Right renal cortex interstitium (tissue), 3 donors: Measurements from ENCODE around the gene C1QC. TPM values are rescaled to one million over a fixed set of nuclear protein-coding genes. Genes with fewer than 3 reads are reported as not detected.
"Not testable (repeated sequence)": the region's sequence is repeated elsewhere in the genome, so short reads cannot be mapped to it uniquely, and the experiment has no call there.

Experiments used
- DNase-seq, 3 donors: peaks; one replicate each; pipeline ENCODE4 v3.0.0-alpha.2; 2013; ENCODE audit warnings: low read depth in 3 of 3, low spot score in 2 of 3
- polyA plus RNA-seq, 3 donors: library from polyadenylated mRNA; unstranded; fragments of 120-200 nt; gene quantifications; one replicate each; pipeline ENCODE4 v1.2.1, GENCODE V29; 2013; ENCODE audit not compliant: insufficient read length in 3 of 3

The C1QC gene
- polyA plus RNA-seq, 3 donors = 8.4 to 13.7 (median 10.9) TPM

DNA sequence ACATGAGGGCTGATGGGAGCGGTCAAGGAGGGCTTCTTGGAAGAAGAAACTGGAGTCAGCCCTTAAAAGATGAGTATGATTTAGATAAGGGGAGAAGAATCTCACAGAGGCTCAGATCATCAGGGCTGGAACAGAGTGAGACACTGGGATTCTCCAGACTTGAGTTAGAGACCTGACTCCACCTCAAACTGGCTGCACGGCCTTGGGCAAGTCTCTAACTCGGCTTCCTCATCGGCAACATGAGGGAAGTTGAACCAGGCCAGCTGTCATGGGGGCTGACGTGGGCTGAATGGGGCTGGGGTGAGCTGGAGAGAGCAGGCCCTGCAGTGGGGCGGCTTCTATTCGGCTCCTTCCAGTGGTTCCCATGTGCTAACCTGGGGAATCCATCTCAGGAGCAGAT is 2.5 kb downstream of the C1QC start:
- no peak for DNase-seq

DNA sequence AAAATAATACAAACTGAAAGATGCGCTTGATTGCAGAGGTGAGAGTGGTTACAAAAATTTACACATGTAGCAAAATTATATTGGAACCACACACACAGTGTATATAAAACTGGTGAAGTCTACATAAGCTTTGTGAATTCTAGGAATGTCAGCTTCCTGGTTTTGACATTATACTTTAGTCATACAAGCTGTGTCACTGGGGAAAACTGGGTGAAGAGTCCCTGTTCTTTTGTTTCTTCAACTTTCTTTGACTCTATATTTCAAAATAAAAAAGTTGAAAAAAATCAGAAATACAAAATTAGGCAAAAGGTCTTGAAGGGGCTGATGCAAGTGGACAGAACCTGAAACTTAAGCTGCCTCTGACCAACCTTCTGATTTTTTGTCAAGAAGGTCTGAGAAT is 3.0 kb downstream of the C1QC start:
- no peak for DNase-seq

DNA sequence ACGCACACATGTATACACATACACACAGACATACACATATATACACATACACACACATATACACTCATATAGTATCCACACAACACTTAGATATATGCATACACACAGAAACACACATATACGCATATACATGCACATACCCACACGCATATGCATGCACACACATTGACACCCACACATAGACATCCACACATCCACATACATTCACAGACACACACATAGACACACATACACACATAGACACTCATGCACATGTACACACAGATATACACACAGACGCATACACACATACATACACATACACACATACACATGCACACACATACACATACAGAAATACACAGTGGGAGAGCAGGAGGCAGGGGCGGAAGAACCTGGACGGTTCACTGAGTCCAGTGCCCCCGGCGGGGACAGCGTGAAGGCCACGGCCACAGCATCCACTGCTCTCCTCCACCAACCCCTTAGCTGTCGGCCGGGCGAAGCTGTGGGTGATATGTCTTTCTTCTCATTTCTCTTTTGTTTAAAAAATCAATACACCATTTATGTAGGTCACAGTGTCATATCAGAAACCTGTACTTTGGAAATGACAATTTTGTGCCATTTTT is 6.8 kb downstream of the C1QC start:
- no peak for DNase-seq

DNA sequence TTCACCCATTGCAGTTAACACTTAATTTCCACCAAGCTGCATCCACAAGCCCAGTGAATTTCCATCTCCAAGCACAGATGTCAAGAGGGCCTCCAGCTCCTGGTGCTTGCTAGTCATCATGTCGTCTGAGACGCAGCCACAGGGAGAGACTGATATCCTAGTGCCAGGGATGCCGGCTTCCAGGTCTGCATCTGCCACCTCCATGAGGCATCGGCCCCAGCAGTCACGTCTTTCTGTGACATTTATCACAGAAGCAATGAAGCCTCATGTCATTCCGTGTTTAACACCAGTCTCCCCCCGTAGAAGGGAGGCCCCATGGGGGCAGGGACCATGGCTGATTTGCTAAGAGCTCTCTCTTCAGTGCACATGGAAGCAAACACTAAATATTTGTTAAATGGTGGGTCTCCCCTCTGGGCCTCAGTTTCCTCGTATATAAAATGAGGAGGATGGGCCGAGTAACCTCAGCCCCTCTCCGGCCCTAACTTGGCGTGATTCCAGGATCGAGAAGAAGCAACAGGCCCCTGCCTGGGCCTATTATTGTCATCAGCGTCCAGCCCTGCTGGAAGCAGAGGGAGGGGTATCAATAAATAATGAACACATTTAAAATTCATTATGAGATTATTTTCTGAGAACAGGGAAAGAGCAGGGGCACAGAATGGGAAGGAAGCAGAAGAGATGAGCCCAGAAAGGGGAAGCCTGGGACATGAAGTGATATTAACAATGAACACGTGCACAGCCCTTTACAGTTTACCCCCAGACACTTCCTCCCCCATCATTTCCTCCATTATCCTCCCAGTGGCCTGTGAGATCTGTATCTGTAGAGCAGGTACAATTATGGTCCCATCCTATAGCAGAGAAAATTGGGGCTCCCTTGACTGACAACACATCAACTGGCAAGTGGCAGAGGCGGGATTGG is 8.8 kb downstream of the C1QC start:
- DNase-seq = no peak

DNA sequence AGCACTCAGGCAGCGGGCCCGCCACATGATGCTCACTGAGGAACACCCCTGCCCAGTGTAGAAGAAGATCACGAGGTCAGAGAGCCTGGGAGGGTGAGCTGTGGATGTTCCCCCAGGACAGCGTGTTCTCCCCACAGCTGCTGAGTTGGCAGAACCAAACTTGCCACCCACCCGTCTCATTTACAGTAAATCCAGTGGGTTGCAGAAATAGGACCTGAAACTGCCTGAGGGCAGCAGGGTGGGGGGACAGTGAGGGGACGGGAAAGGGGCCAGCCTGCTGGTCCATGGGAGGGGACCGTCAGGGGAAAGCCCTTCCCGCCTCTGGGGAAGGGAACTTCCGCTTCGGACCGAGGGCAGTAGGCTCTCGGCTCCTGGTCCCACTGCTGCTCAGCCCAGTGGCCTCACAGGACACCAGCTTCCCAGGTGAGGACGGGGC is 9.5 kb downstream of the C1QC start, which contains the start of gene C1QB:
TSS of gene C1QB (plus strand) at position 356 of the 436 bp plus-strand sequence. CDS start 6,227 bp downstream, outside the sequence.
- DNase-seq = no peak

DNA sequence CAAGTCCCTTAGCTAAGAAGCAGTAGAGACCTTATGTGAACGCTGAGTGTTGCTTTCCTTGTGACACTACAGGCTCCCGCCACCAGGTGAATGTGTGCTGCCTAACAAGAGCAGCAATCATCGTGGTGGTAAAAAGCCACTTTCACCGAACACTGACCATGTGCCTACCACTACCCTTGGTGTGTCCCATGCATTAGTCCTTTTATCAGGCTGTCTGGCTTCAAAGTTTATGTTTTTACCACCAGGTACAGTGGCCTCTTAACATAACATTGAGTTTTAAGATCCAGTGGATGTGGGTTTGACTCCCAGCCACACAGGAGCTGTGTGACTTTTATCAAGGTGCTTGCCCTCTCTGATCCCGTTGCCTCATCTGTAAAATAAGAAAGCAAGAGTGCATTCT is 11.3 kb downstream of the C1QC start:
- no peak for DNase-seq

DNA sequence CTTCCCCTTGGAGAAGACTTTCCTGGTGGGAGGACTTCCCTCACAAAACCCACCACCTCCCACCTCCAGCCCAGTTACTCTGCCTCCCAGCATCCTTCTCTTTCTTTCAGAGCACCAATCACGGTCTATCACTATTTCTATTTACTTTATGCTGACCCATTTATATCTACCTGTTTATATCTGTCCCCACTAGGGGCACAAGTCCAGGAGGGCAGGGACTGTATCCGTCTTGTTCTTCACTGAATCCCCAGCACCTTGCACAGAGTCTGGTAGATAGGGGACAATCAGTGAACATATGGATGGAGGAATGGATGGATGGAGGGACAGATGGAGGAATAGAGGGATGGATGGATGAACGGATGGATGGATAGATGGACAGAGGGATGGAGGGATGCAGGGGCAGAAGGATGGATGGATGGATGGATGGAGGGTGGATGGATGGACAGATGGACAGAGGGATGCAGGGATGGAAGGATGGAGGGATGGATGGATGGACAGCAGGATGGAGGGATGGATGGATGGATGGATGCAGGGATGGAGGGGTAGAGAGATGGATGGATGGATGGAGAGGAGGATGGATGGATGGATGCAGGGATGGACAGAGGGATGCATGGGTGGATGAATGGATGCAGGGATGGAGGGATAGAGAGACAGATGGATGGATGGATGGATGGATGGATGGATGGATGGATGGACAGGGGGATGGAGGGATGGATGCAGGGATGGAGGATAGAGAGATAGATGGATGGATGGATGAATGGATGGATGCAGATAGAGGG is 15.1 kb downstream of the C1QC start:
- no peak for DNase-seq

DNA sequence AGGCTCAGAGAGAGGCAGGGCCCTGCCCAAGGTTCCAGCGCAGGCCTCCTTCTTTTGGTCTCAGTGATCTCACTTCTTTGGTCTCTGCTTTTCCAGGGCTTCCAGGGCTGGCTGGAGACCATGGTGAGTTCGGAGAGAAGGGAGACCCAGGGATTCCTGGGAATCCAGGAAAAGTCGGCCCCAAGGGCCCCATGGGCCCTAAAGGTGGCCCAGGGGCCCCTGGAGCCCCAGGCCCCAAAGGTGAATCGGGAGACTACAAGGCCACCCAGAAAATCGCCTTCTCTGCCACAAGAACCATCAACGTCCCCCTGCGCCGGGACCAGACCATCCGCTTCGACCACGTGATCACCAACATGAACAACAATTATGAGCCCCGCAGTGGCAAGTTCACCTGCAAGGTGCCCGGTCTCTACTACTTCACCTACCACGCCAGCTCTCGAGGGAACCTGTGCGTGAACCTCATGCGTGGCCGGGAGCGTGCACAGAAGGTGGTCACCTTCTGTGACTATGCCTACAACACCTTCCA is 17.3 kb downstream of the C1QC start:
- no peak for DNase-seq

DNA sequence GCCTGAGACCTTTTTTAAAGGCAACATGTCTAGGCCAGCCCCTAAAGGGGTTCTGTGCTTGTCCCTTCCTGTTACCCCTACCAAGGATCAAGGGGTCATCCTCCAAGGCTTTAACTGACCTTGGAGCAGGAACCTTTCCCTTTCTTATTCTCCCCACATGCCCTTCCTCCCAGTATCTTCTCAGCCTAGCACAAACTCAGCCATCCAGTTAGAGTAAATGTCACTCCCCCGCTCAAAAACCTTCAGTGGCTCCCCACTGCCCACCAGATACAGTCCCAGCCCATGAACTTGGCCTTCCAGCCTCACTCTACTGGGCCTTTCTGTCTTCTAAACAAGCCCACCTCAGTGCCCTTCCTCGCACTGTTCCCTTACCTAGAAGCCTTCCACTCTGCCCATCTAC is 18.4 kb downstream of the C1QC start:
- DNase-seq = no peak

DNA sequence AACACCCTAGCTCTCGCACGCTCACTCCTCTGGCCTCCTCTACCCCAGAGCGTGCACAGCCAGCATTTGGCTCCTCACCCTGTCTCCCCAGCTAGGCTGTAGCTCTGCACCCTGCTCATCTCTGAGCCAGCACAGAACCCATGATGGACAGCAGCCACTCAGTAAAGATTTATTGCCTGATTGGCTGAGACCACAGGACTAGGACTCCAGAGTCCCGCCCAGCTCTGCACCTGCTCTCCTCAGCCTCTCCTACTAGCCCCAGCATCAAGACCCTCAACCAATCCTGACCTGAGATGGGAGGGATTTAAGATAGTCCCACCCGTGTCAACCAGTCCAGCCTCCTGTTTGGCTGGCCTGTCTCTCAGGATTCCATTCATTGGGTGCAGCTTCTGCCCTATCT is 18.9 kb downstream of the C1QC start:
- no peak for DNase-seq

DNA sequence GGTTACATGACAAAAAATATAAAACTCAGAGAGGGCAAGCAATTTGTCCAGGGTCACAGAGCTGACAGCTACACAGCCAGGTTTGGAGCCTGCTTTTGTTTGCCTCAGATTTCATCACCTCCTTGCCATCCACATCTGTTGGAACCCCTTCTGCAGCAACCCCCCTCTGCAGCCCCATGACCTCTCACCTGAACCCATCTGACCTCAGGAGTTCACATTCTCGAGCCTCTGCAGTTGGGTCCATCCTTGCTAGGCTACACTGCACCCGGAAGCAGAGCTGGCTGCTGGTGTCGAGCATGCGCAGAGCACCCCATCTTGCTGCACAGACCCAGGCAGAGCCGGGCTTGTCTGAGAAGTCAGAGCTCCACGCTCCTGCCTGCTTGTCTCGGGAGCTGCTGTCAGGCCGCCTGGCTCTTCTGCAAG is 19.6 kb downstream of the C1QC start:
- no peak for DNase-seq

DNA sequence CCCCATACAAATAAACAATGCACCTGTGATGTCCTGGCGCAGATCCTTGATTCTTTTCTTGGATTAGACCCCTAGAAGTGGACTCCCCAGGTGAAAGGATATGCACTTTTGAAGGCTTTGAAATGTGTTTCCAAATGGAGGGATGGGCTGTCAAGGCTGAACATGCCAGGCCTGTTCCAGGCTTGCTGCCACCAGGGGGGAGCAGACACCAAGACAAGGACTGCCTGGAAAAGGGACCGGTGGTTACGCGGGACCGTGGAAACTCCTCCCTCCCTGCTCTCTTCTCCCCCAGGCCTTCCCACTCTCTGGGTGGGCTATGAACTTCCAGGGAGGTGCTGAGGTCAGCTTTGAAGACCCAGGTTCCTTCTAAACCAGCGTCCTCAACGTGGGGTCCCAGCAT is 22.3 kb downstream of the C1QC start:
- no peak for DNase-seq

DNA sequence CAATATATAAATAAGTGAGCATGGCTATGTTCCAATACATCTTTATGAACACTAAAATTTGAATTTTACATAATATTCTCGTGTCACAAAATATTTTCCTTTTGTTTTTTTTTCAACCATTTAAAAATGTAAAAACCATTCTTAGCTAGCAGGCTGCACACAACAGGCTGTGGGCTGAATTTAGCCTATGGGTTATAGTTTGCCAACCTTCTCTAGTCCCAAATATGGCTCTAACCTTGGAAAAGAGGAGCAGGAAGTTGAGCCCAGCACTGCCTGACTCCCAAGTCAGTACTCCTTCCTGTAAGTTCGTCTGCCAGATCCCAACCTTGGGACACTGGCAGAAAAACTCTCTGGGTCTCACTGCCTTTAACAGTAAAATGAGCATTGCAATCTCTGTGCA is 23.0 kb downstream of the C1QC start:
- no peak for DNase-seq

DNA sequence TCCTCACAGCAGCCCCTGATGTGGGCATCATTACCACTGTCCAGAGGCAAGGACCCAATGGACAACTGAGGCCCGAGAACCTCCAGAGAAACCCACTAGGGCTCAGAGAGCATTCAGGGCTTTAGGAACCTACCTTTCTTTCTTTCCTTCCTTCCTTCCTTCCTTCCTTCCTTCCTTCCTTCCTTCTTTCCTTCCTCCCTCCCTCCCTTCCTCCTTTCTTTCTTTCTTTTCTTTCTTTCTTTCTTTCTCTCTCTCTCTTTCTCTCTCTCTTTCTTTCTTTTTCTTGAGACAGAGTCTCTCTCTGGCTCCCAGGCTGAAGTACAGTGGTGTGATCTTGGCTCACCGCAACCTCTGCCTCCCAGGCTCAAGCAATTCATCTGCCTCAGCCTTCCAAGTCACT is 25.4 kb downstream of the C1QC start:
- DNase-seq = not testable (repeated sequence)

DNA sequence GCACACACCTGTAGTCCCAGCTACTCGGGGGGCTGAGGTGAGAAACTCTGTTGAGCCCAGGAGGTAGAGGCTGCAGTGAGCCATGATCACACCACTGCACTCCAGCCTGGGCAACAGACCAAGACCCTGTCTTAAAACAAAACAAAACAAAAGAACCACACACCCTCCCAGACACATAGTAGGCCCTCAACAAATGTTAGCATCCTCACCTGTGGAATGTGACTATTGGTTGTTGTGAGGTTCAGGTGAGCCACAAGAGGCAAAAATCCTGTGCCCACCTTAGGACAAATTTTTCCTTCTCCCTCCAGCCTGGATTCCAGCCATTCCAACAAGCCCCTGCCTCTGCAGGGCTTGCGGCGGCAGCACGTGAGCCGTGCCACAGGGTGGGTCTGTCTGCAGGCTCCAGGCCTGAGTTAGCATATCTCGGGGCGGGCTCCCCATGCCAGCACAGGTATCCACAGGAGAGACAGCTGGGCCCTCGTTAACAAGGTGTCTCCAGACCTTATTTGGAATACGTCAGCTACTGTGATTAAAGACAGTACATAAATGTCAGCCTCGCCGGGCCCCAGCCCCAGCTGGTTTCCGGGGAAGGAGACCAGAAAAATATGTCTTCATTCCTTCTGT is 27.0 kb downstream of the C1QC start:
- no peak for DNase-seq

DNA sequence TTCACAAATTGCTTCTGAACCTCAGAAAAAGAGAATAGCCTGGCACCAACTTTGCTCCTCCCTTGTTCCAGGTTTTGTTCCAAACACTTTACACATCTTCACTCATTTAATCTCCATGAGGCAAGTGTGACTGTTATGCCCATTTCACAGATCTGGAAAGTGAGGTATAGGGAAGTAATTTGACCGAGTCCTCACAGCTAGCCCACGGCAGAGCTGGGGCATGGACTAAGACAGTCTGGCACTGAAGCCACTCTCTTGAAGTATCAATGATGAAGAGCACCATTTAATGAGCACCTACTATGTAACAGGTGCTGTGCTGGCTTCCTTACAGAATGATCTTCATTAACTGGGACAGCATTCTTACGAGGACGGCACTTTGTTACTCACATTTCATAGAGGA is 28.6 kb downstream of the C1QC start:
- DNase-seq = no peak

DNA sequence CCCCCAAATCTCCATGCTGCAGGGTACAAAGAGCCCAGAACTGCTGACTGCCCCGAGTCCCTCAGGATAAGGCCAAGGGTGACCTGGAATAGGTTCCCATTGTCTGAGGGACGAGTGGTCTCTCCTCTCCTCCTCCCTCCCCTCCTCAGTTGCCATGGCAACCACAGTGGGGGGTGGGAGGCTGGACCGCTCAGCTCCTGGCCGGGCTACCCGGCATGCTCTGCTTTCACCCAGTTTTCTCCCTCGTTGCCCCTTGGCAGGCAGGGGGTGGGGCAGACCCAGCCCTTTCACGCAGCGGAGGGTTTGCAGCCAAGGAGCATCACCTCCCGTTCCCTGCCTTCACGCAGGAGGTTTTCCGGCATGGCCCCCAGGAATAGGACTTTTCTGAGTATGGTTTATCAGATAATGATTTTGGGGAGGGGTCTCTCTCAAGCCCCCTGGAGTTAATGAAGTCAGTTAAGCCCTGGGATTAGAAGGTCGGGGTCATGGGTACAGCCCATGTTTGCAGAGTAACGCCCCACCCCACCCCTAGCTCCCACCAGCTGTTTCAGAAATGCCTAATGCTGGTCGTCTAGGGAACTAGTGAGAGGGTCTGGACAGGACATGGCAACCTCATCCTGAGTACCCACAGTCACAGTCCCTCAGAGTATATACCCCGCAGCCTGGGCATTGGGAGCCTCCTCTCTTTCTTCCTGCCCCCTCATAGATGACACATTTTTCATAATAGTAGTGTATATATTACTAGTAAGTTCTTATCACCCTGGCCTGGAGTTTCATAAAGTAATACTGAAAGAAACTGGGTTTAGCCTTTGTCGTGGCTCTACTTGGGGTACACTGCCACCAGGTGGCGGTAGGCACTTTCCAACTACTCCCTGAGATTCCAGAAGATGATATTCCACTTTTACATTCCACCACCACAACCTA is 30.3 kb downstream of the C1QC start:
- DNase-seq = no peak

DNA sequence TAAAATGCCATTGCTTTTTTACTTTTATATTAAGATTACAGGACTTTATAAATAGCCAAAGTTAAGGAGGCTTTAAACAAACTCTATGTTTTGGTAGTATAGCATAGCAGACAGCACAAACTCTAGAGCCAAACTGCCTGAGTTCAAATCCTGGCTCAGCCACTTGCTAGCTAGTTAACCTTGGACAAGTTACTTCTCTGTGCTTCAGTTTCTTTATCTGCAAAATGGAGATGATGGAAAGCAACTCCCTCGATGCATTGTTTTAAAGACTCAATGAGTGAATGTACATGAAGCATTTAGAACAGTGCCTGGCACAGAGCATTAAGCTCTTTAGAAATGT is 30.9 kb downstream of the C1QC start:
- DNase-seq = no peak

DNA sequence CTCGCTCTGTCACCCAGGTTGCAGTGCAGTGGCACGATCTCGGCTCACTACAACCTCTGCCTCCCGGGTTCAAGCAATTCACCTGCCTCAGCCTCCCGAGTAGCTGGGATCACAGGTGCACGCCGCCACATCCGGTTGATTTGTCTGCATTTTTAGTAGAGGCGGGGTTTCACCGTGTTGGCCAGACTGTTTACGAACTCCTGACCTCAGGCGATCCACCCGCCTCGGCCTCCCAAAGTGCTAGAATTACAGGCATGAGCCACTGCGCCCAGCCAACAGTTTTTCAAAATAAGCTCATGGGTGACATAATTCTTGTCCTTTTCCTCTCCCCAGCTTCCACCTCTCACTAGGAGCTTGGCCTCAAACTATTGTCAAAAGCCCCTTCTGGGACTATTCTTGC is 32.7 kb downstream of the C1QC start:
- DNase-seq = not testable (repeated sequence)
